ENCODE measurements around the gene DYRK1B. TPM values are rescaled to one million over a fixed set of nuclear protein-coding genes. Genes with fewer than 3 reads are reported as not detected.
"Not testable (repeated sequence)": the region's sequence is repeated elsewhere in the genome, so short reads cannot be mapped to it uniquely, and the experiment has no call there.

The DYRK1B gene
- total RNA-seq, 4 donors from 2014 or later = 15.6 to 31.2 (median 22.6) TPM

DNA sequence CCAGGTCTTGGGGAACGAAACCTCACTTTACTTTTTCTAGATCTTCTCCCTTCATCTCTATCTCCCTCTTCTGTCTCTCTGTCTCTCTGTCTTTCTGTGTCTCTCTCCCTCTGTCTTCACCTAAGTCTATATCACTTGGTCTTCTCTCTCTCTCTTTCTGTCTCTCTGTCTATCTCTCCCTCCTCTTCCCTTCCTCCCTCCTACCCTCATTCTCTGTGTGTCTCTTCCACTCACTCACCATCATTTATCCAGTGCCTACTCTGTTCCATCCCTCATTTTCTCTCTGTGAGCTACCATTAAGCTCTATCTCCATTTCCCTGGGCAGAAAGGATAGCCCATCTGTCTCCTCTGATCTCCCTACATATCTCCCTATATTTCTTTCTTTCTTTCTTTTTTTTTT is 44.4 kb upstream of the DYRK1B start:
- Histone ChIP-seq H3K9me3 (no peaks in the 10 kb centered on the region), H3K4me3 (replicated peaks in 1 of 3) (no peak overlapping the region), H3K27ac (peak overlapping the region; percentile 54 to 74 (median 58)), H3K27me3 (no peaks in the 10 kb centered on the region), H3K36me3 (peaks cover 24 to 34% of the 10 kb centered on the region in 2 donors), H3K4me1 (peaks cover 9 to 29% of the 10 kb centered on the region in 2 donors)
- intact Hi-C loops (cut with DNase I) = no loop called here
- 88 to 97% methylated on average over 1 of the region's 1 CpG for WGBS, 2 donors
- TF ChIP-seq, protein P1, sequence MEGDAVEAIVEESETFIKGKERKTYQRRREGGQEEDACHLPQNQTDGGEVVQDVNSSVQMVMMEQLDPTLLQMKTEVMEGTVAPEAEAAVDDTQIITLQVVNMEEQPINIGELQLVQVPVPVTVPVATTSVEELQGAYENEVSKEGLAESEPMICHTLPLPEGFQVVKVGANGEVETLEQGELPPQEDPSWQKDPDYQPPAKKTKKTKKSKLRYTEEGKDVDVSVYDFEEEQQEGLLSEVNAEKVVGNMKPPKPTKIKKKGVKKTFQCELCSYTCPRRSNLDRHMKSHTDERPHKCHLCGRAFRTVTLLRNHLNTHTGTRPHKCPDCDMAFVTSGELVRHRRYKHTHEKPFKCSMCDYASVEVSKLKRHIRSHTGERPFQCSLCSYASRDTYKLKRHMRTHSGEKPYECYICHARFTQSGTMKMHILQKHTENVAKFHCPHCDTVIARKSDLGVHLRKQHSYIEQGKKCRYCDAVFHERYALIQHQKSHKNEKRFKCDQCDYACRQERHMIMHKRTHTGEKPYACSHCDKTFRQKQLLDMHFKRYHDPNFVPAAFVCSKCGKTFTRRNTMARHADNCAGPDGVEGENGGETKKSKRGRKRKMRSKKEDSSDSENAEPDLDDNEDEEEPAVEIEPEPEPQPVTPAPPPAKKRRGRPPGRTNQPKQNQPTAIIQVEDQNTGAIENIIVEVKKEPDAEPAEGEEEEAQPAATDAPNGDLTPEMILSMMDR (IDR thresholded peaks at IDR 0.05) = no peak
- DNase-seq = no peak

DNA sequence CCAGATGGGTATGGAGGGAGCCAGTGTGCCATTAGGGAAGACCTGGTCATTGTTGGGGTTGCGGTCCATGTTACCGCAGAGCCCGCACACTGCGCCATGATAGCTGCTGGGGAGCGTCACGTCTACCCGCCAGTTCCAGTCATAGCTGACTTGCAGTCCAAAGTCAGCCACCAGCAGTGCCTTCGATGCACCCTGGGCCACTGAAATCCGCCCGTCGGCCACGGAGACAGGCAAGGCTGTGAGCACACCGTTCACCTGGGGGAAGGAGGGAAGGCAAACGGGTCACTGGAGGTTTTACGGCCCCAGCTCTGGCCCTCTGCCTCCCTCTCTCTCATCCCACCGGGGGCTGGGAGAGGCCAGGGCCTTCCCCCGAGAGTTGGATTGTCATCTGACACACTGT is 44.0 kb upstream of the DYRK1B start:
- intact Hi-C loops (cut with DNase I); H3K9me3 ChIP-seq; H3K27me3 ChIP-seq; H3K4me3 ChIP-seq (replicated peaks in 1 of 3): not testable (repeated sequence)
- DNase-seq = peak; percentile 79 to 83
- Histone ChIP-seq H3K4me1 (peaks cover 9 to 29% of the 10 kb centered on the region in 2 donors), H3K27ac (peak overlapping the region; percentile 54 to 74 (median 58)), H3K36me3 (peaks cover 28 to 39% of the 10 kb centered on the region in 2 donors)
- 75 to 82% methylated on average over 11 to 17 of the region's 17 CpGs for WGBS, 2 donors

DNA sequence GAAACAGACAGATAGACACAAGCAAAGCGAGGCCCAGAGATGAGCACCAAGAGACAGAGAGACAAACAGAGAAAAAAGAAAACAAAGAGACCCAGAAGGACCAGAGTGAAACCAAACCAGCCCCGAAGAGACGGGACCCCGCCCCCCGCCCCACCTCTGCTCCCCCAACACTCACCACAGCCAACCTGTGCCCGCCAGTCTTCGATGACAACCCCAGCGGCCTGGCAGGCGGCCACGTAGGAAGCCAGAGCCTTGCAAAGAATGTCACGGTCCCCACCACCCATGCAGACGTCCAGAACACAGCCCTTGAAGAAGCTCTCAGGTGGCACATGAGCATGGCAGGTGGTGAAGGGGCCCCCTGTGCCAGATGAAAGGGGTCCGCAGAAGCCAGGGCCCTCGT is 43.5 kb upstream of the DYRK1B start:
- peak; percentile 100 for DNase-seq
- intact Hi-C loops (cut with DNase I); H3K27me3 ChIP-seq; H3K9me3 ChIP-seq; H3K4me3 ChIP-seq (replicated peaks in 1 of 3): not testable (repeated sequence)
- peaks cover 9 to 29% of the 10 kb centered on the region in 2 donors for H3K4me1 ChIP-seq
- 31 to 42% methylated on average over 5 to 10 of the region's 14 CpGs for WGBS, 2 donors
- H3K27ac ChIP-seq = peak overlapping the region; percentile 17 to 79 (median 56)
- H3K36me3 ChIP-seq = peaks cover 32 to 44% of the 10 kb centered on the region in 2 donors

DNA sequence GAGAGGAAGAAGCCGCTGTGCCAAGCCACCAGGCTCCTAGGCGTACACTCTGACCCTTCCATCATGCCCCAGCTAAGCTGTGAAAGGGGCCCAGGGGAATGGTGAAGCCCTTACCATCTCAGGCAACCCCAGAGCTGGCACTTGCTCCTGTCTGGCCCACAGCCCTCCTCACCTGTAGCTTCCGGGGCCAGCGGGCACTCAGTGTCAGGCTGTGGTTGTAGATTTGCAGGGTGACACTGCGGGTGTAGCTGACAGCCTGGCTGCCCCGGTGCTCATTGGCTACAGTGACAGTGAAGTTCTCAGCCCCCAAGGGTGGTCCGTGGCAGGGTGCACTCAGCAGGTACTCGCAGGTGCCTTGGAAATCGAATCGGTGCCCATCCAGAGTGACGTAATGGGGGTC is 42.5 kb upstream of the DYRK1B start:
- H3K9me3 ChIP-seq; H3K27me3 ChIP-seq; intact Hi-C loops (cut with DNase I); H3K27ac ChIP-seq; H3K4me3 ChIP-seq (replicated peaks in 1 of 3); DNase-seq: not testable (repeated sequence)
- 92 to 95% methylated on average over 2 of the region's 11 CpGs for WGBS, 2 donors
- peaks cover 9 to 29% of the 10 kb centered on the region in 2 donors for H3K4me1 ChIP-seq
- peaks cover 42 to 54% of the 10 kb centered on the region in 2 donors for H3K36me3 ChIP-seq

DNA sequence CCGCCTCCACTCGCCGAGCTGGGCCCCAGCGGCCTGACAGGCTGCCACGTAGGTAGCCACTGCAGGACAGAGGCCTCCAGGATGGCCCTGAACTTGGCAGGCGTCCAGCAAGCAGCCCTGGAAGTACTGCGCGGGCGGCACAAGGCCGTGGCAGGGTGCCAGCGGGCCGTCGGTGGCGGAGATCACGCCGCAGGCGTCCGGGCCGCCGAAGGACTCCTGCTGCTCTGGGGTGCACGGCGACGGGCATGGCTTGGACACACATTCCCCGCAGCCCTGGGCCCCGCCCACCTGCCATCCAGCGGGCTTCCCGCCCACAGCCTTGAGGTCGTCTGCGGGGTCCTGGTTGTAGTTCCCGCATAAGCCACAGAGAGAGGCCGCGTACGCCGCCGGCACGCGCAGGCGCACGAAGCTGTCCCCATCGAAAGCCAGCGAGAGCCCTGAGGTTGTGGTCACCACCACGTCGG is 41.5 kb upstream of the DYRK1B start:
- WGBS, 2 donors = 44 to 80% methylated on average over 1 to 5 of the region's 43 CpGs
- H3K36me3 ChIP-seq = peaks cover 47 to 63% of the 10 kb centered on the region in 2 donors

DNA sequence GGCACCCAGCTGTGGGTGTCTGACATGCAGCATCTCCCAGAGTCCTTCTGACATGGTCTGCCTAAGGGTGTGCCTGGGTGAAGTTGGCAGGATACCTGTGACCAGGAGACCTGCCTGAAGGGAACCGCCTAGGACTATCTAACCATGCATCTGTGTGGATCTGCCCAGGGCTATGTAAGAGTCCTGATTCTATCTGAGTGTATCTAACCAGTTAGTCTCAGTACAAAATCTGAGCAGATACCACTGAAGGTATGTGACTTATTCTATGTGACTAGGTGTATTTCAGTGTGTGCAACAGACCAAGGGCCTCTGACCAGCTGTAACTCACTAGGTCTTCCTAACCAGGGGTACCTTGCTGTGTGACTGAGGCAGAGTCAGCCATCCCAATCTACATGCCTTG is 40.4 kb upstream of the DYRK1B start:
- intact Hi-C loops (cut with DNase I) = no loop called here
- Histone ChIP-seq H3K27ac (peak overlapping the region in 1 of 3 donors; percentile 28), H3K9me3 (no peaks in the 10 kb centered on the region), H3K36me3 (peaks cover 57 to 73% of the 10 kb centered on the region in 2 donors), H3K4me1 (peaks cover 6 to 26% of the 10 kb centered on the region in 2 donors), H3K27me3 (no peaks in the 10 kb centered on the region), H3K4me3 (replicated peaks in 1 of 3) (no peak overlapping the region)
- 100% methylated on average over 1 of the region's 1 CpG for WGBS, 2 donors
- TF ChIP-seq POLR2A (IDR thresholded peaks at IDR 0.05) = no peak
- TF ChIP-seq, protein P1 (IDR thresholded peaks at IDR 0.05) = no peak
- DNase-seq = no peak

More for the DNA sequence above, 41.5 kb upstream of the DYRK1B start:
- intact Hi-C loops (cut with DNase I); H3K4me3 ChIP-seq (replicated peaks in 1 of 3); H3K27me3 ChIP-seq; H3K9me3 ChIP-seq: not testable (repeated sequence)
- peak; percentile 67 to 73 for DNase-seq
- Histone ChIP-seq H3K4me1 (peaks cover 8 to 28% of the 10 kb centered on the region in 2 donors), H3K27ac (peak overlapping the region; percentile 28 to 48 (median 30))

DNA sequence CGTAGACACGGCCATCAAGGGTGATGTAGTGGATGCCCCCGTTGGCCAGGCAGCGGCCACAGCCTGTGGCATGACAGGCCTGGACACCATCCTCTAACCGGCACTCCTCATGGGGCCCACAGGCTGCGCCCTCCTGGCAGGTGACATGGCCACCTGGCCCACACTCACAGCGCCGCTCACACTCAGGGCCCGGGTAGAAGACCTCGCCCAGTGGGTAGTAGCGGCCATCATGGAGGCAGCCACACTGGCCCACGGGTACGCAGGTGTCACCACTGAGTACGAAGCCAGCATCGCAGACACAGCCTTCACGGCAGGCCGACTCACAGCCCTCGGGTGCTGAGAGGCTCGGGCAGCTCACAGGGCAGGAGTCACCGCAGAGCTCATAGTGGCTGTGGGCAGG is 39.4 kb upstream of the DYRK1B start:
- Histone ChIP-seq H3K27me3 (no peaks in the 10 kb centered on the region), H3K4me3 (replicated peaks in 1 of 3) (no peak overlapping the region), H3K4me1 (peaks cover 0 to 19% of the 10 kb centered on the region in 2 donors), H3K27ac (no peak overlapping the region), H3K9me3 (no peaks in the 10 kb centered on the region), H3K36me3 (peaks cover 66 to 78% of the 10 kb centered on the region in 2 donors)
- intact Hi-C loops (cut with DNase I) = no loop called here
- DNase-seq = no peak
- 88 to 93% methylated on average over 6 of the region's 20 CpGs for WGBS, 2 donors
- TF ChIP-seq, protein P1 (IDR thresholded peaks at IDR 0.05) = no peak
- TF ChIP-seq POLR2A (IDR thresholded peaks at IDR 0.05) = no peak

All from thyroid gland (tissue), 4 donors.